GM12878 (cell line): ENCODE data around the gene TPCN2. TPM values are rescaled to one million over a fixed set of nuclear protein-coding genes. Genes with fewer than 3 reads are reported as not detected.

Experiments used
- ATAC-seq: fragments of 200-7000 bp; cut with Tn5 transposase; 3 replicates; pipeline ENCODE4 v1.9.1; 2020; ENCODE audit warnings: mild to moderate bottlenecking, moderate library complexity
- BruUV-seq: library from RNA; stranded (reverse); fragments of 400-500 nt; replicated peaks from 2 replicates; lab custom pipeline; 2021; lab: Mats Ljungman, UMichigan
- CTCF ChIA-PET: fragments of 300-600 bp; sonication (Branson Sonifier 250); formaldehyde crosslinking; extraction: SDS; loops from one replicate; lab custom pipeline; 2021; ENCODE audit warnings: inconsistent platforms; lab: Yijun Ruan, JAX
- POLR2A ChIA-PET: fragments of 350-600 bp; formaldehyde crosslinking; extraction: SDS; loops from one replicate; lab custom pipeline; 2021; ENCODE audit warnings: inconsistent platforms; lab: Charles Lee
- RAD21 ChIA-PET: fragments of 300-600 bp; sonication (Branson Sonifier 250); formaldehyde crosslinking; loops from one replicate; lab custom pipeline; 2023; ENCODE audit warnings: antibody characterized with exemption; ENCODE audit not compliant: unreplicated experiment; lab: Charles Lee
- SMC1A ChIA-PET: fragments of 300-600 bp; sonication (Branson Sonifier 250); formaldehyde crosslinking; loops from one replicate; lab custom pipeline; 2023; ENCODE audit not compliant: unreplicated experiment, uncharacterized antibody; lab: Charles Lee
- DNase-seq: peaks from one replicate; pipeline ENCODE4 v3.0.0-alpha.2; 2011; ENCODE audit warnings: low read depth, low spot score
- FAIRE-seq: peaks from 3 replicates; lab custom pipeline; 2011; peaks lifted over from hg19 to GRCh38; lab: Jason Lieb, UNC
- H2AFZ ChIP-seq: 2 replicates; pipeline ENCODE4 v1.6.0; 2011; ENCODE audit warnings: low read depth, low read length, control low read depth; ENCODE audit not compliant: control insufficient read depth
- H3K27ac ChIP-seq: 2 replicates; pipeline ENCODE4 v1.5.1; 2011; ENCODE audit warnings: control low read depth; ENCODE audit not compliant: control insufficient read depth, insufficient read depth
- H3K27me3 ChIP-seq, 2 experiments: replicated peaks in 1 of 2; 2 replicates each; pipeline versions ENCODE4 v1.6.0 to v1.6.1; 2011; ENCODE audit warnings: low read length in 1 of 2; ENCODE audit not compliant: control insufficient read depth in 2 of 2, insufficient read depth in 2 of 2
- H3K36me3 ChIP-seq, 2 experiments: 2 replicates each; pipeline ENCODE4 v1.5.1; 2011; ENCODE audit warnings: low read length in 1 of 2; ENCODE audit not compliant: control insufficient read depth in 2 of 2, insufficient read depth in 2 of 2
- H3K4me1 ChIP-seq: 2 replicates; pipeline ENCODE4 v1.6.1; 2011; ENCODE audit warnings: mild to moderate bottlenecking, low read length, moderate library complexity, mixed read lengths; ENCODE audit not compliant: control insufficient read depth, insufficient read depth
- H3K4me2 ChIP-seq: 2 replicates; pipeline ENCODE4 v1.6.0; 2011; ENCODE audit warnings: control low read depth; ENCODE audit not compliant: control insufficient read depth, insufficient read depth
- H3K4me3 ChIP-seq: fragments of 200-600 bp; sonication (generic); 2 replicates; pipeline ENCODE4 v1.5.1; 2016
- H3K79me2 ChIP-seq: 2 replicates; pipeline ENCODE4 v1.6.0; 2011; ENCODE audit warnings: low read length; ENCODE audit not compliant: control insufficient read depth, insufficient read depth
- H3K9ac ChIP-seq: 2 replicates; pipeline ENCODE4 v1.8.0; 2011; ENCODE audit warnings: low read length, control low read depth, mixed read lengths; ENCODE audit not compliant: control insufficient read depth, insufficient read depth
- H3K9me3 ChIP-seq: replicated peaks from 3 replicates; pipeline ENCODE4 v1.5.1; 2011; ENCODE audit warnings: mild to moderate bottlenecking, low read length; ENCODE audit not compliant: control insufficient read depth, insufficient read depth
- H4K20me1 ChIP-seq: 2 replicates; pipeline ENCODE4 v1.6.0; 2011; ENCODE audit not compliant: control insufficient read depth, insufficient read depth
- CBFB ChIP-seq: IDR thresholded peaks from 2 replicates; pipeline ENCODE4 v1.6.1; 2016; ENCODE audit warnings: antibody characterized with exemption, low read depth
- CHD1 ChIP-seq: IDR thresholded peaks from 2 replicates; pipeline ENCODE4 v1.6.1; 2012; ENCODE audit warnings: low read depth, low read length, improper control_type of control experiment
- FOXM1 ChIP-seq: IDR thresholded peaks from 2 replicates; pipeline ENCODE4 v1.6.1; 2012; ENCODE audit warnings: low read depth, mild to moderate bottlenecking, inconsistent platforms, low read length, moderate library complexity
- HDAC6 ChIP-seq: fragments of 200-600 bp; sonication (generic); IDR thresholded peaks from one replicate; pipeline ENCODE4 v1.8.0; 2017; ENCODE audit warnings: antibody characterized with exemption; ENCODE audit not compliant: unreplicated experiment
- HDGF ChIP-seq: fragments of 450-650 bp; IDR thresholded peaks from 2 replicates; pipeline ENCODE4 v1.6.1; 2016; ENCODE audit warnings: antibody characterized with exemption
- KLF5 ChIP-seq: fragments of 450-650 bp; IDR thresholded peaks from 2 replicates; pipeline ENCODE4 v1.6.1; 2014; ENCODE audit warnings: mild to moderate bottlenecking; ENCODE audit not compliant: partially characterized antibody
- MEF2B ChIP-seq: fragments of 450-650 bp; IDR thresholded peaks from 2 replicates; pipeline ENCODE4 v1.6.1; 2018; ENCODE audit warnings: mild to moderate bottlenecking, moderate library complexity; ENCODE audit not compliant: partially characterized antibody, poor library complexity, severe bottlenecking
- PAX5 ChIP-seq: IDR thresholded peaks from 2 replicates; pipeline ENCODE4 v1.6.1; 2011; ENCODE audit warnings: low read depth, low read length, borderline replicate concordance
- SMAD5 ChIP-seq: IDR thresholded peaks from 2 replicates; pipeline ENCODE4 v1.6.1; 2016; ENCODE audit warnings: antibody characterized with exemption, low read depth
- WGBS: methylation state at CpG from one replicate; pipeline ENCODE4 v1.1.6; 2016; ENCODE audit warnings: low lambda C conversion rate; ENCODE audit not compliant: insufficient replicate concordance, insufficient coverage; ENCODE audit errors: missing lambda C conversion rate; 5-methylcytosine and 5-hydroxymethylcytosine counted together
- in situ Hi-C: fragments of 300-500 bp; cut with MboI; formaldehyde crosslinking; loops from 9 replicates; pipeline ENCODE4 v1.14.3; 2018; ENCODE audit warnings: mixed read lengths
- intact Hi-C: fragments of 100-400 bp; cut with micrococcal nuclease; formaldehyde crosslinking; loops from one replicate; pipeline ENCODE4 v1.14.2; 2022; ENCODE audit not compliant: unreplicated experiment
- polyA plus RNA-seq, 11 experiments: library from polyadenylated mRNA; depleted of rRNA in 4 of 11; unstranded in 6 of 11; stranded (reverse) in 5 of 11; fragments of >200 nt; fragmentation: Nextera tagmentation in 4 of 11; fragmentation: Illumina TruSeq in 1 of 11; extraction: Ambion mirVana in 4 of 11; extraction: Trizol in 1 of 11; gene quantifications; 1 replicate in 1 of 11; 2 replicates in 10 of 11; pipeline versions ENCODE4 v1.2.1 to v1.2.3, GENCODE V29; 2011 to 2016; ENCODE audit warnings: inconsistent platforms in 2 of 11, missing spikeins in 2 of 11, low read depth in 1 of 11
- total RNA-seq, 4 experiments: library from RNA; depleted of rRNA in 3 of 4; stranded (reverse); fragments of >200 nt in 3 of 4; fragmentation: Illumina TruSeq in 1 of 4; extraction: Trizol in 1 of 4; gene quantifications; 2 replicates each; pipeline versions ENCODE4 v1.2.1 to v1.2.3, GENCODE V29; 2013 to 2021
- TF ChIP-seq, protein P1 (sequence below): fragments of 450-650 bp; IDR thresholded peaks from 2 replicates; pipeline ENCODE4 v1.6.1; 2016; ENCODE audit warnings: mild to moderate bottlenecking
- TF ChIP-seq, protein P2 (sequence below): fragments of 450-650 bp; formaldehyde crosslinking; IDR thresholded peaks from 2 replicates; pipeline ENCODE4 v1.5.0; 2022; ENCODE audit warnings: mild to moderate bottlenecking, missing genetic modification characterization
- TF ChIP-seq, protein P3 (sequence below): IDR thresholded peaks from 2 replicates; pipeline ENCODE4 v1.6.1; 2011; ENCODE audit warnings: mild to moderate bottlenecking, low read depth, low read length, moderate library complexity; ENCODE audit not compliant: insufficient replicate concordance

The TPCN2 gene
- total and polyA plus RNA-seq, 10 of the 15 experiments (the other 5 are each of a cell fraction or from before 2014, with no cell fraction given) = 1.7 to 18.4 (median 8.4) TPM

DNA sequence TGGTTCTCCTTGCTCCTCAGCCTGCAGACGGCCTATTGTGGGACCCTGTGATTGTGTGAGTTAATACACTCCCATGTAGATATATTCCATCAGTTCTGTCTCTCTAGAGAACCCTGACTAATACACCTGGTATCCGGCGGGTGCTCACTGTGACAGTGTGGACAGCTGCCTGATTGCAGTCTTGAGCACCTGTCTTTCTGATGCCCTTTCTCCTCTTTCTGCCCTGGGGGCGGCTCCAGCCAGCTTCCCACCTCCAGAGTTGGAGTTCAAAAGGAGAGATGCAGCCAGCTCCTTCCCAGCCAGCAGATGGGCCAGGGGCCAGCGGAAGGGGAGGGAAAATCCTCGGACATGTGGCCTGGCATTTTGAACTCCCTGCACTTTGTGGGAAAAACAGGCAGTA, 122.0 kb downstream of the TPCN2 start:
- whole genome bisulfite sequencing = 95% methylated on average over 6 of the region's 6 CpGs
- ChIA-PET RAD21 (no interaction called here), SMC1A (interaction anchor here (0.7 to 1.1 kb wide), 2 partner anchors 15 to 24 kb away, joined by 3 read pairs; partner anchors contain the start of gene SMIM38), CTCF (no interaction called here), POLR2A (interaction anchor here (1.6 kb wide), 1 partner anchor 14 kb away, joined by 8 read pairs; the partner anchor contains the start of gene SMIM38)
- FAIRE-seq (no peak), DNase-seq (no peak), ATAC-seq (no peak)
- Histone ChIP-seq H3K9ac (no peak overlapping the region), H2AFZ (no peak overlapping the region), H3K4me1 (peaks cover 21% of the 10 kb centered on the region), H3K4me3 (no peak overlapping the region), H3K9me3 (peaks cover 4% of the 10 kb centered on the region), H3K27me3 (no peaks in the 10 kb centered on the region), H3K4me2 (no peak overlapping the region), H3K27ac (no peak overlapping the region), H4K20me1 (no peaks in the 10 kb centered on the region), H3K36me3 (no peaks in the 10 kb centered on the region), H3K79me2 (no peaks in the 10 kb centered on the region)
- no TSS peak for BruUV-seq
- in situ Hi-C loops (no loop called here), intact Hi-C loops (no loop called here)
- TF ChIP-seq KLF5 (no peak), PAX5 (no peak), CHD1 (no peak), FOXM1 (no peak), HDGF (no peak), CBFB (no peak), SMAD5 (no peak), MEF2B (no peak), HDAC6 (no peak)
- TF ChIP-seq, protein P1, sequence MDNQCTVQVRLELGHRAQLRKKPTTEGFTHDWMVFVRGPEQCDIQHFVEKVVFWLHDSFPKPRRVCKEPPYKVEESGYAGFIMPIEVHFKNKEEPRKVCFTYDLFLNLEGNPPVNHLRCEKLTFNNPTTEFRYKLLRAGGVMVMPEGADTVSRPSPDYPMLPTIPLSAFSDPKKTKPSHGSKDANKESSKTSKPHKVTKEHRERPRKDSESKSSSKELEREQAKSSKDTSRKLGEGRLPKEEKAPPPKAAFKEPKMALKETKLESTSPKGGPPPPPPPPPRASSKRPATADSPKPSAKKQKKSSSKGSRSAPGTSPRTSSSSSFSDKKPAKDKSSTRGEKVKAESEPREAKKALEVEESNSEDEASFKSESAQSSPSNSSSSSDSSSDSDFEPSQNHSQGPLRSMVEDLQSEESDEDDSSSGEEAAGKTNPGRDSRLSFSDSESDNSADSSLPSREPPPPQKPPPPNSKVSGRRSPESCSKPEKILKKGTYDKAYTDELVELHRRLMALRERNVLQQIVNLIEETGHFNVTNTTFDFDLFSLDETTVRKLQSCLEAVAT = no peak
- TF ChIP-seq, protein P2, sequence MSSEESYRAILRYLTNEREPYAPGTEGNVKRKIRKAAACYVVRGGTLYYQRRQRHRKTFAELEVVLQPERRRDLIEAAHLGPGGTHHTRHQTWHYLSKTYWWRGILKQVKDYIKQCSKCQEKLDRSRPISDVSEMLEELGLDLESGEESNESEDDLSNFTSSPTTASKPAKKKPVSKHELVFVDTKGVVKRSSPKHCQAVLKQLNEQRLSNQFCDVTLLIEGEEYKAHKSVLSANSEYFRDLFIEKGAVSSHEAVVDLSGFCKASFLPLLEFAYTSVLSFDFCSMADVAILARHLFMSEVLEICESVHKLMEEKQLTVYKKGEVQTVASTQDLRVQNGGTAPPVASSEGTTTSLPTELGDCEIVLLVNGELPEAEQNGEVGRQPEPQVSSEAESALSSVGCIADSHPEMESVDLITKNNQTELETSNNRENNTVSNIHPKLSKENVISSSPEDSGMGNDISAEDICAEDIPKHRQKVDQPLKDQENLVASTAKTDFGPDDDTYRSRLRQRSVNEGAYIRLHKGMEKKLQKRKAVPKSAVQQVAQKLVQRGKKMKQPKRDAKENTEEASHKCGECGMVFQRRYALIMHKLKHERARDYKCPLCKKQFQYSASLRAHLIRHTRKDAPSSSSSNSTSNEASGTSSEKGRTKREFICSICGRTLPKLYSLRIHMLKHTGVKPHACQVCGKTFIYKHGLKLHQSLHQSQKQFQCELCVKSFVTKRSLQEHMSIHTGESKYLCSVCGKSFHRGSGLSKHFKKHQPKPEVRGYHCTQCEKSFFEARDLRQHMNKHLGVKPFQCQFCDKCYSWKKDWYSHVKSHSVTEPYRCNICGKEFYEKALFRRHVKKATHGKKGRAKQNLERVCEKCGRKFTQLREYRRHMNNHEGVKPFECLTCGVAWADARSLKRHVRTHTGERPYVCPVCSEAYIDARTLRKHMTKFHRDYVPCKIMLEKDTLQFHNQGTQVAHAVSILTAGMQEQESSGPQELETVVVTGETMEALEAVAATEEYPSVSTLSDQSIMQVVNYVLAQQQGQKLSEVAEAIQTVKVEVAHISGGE = no peak
- TF ChIP-seq, protein P3, sequence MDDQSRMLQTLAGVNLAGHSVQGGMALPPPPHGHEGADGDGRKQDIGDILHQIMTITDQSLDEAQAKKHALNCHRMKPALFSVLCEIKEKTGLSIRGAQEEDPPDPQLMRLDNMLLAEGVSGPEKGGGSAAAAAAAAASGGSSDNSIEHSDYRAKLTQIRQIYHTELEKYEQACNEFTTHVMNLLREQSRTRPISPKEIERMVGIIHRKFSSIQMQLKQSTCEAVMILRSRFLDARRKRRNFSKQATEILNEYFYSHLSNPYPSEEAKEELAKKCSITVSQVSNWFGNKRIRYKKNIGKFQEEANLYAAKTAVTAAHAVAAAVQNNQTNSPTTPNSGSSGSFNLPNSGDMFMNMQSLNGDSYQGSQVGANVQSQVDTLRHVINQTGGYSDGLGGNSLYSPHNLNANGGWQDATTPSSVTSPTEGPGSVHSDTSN = no peak
